GM23338 (cell line): ENCODE data around the gene PPP1R3A. TPM values are rescaled to one million over a fixed set of nuclear protein-coding genes. Genes with fewer than 3 reads are reported as not detected.

Source experiments
- ATAC-seq: fragments of 200-7000 bp; cut with Tn5 transposase; 3 replicates; pipeline ENCODE4 v1.9.1; 2020
- DNase-seq: peaks from one replicate; pipeline ENCODE4 v3.0.0-alpha.2; 2015; ENCODE audit warnings: low spot score
- H2AFZ ChIP-seq: fragments of 200-600 bp; sonication (generic); 2 replicates; pipeline ENCODE4 v1.8.0; 2016; ENCODE audit warnings: antibody characterized with exemption, mild to moderate bottlenecking, moderate library complexity
- H3F3A ChIP-seq: fragments of 200-600 bp; sonication (generic); replicated peaks from 2 replicates; pipeline ENCODE4 v1.8.0; 2017; ENCODE audit warnings: antibody characterized with exemption, mixed run types, low read depth
- H3K27ac ChIP-seq: fragments of 200-600 bp; sonication (generic); 2 replicates; pipeline ENCODE4 v1.6.1; 2016; ENCODE audit warnings: low read depth
- H3K27me3 ChIP-seq: fragments of 200-600 bp; sonication (generic); 2 replicates; pipeline ENCODE4 v1.8.0; 2016; ENCODE audit warnings: mild to moderate bottlenecking, mixed run types, moderate library complexity; ENCODE audit not compliant: insufficient read depth
- H3K36me3 ChIP-seq: fragments of 200-600 bp; sonication (generic); 2 replicates; pipeline ENCODE4 v1.8.0; 2016; ENCODE audit warnings: mild to moderate bottlenecking; ENCODE audit not compliant: insufficient read depth
- H3K4me1 ChIP-seq: fragments of 200-600 bp; sonication (generic); 2 replicates; pipeline ENCODE4 v1.8.0; 2016; ENCODE audit warnings: mild to moderate bottlenecking, moderate library complexity; ENCODE audit not compliant: insufficient read depth
- H3K4me2 ChIP-seq: fragments of 200-600 bp; sonication (generic); 2 replicates; pipeline ENCODE4 v1.7.1; 2017; ENCODE audit warnings: mixed run types
- H3K4me3 ChIP-seq: fragments of 200-600 bp; sonication (generic); 2 replicates; pipeline ENCODE4 v1.6.1; 2016; ENCODE audit warnings: mixed run types
- H3K79me2 ChIP-seq: fragments of 200-600 bp; sonication (generic); replicated peaks from 2 replicates; pipeline ENCODE4 v1.8.0; 2017; ENCODE audit warnings: mild to moderate bottlenecking; ENCODE audit not compliant: insufficient read depth
- H3K9me2 ChIP-seq: fragments of 200-600 bp; sonication (generic); 2 replicates; pipeline ENCODE4 v1.8.0; 2017; ENCODE audit not compliant: insufficient read depth
- H4K20me1 ChIP-seq: fragments of 200-600 bp; sonication (generic); replicated peaks from 2 replicates; pipeline ENCODE4 v1.8.0; 2017; ENCODE audit warnings: mild to moderate bottlenecking; ENCODE audit not compliant: insufficient read depth
- H3K27ac Mint-ChIP-seq: 2 replicates; pipeline ENCODE4 v1.8.0; 2020; ENCODE audit warnings: inconsistent platforms, mild to moderate bottlenecking, moderate library complexity, mixed read lengths
- H3K27me3 Mint-ChIP-seq: 3 replicates; pipeline ENCODE4 v1.8.0; 2022; ENCODE audit warnings: low read depth, mild to moderate bottlenecking, moderate library complexity, mixed read lengths, inconsistent platforms; ENCODE audit not compliant: insufficient read depth, poor library complexity
- H3K36me3 Mint-ChIP-seq: 3 replicates; pipeline ENCODE4 v1.8.0; 2021; ENCODE audit warnings: low read depth, mild to moderate bottlenecking, inconsistent platforms, moderate library complexity, mixed read lengths
- H3K4me1 Mint-ChIP-seq: 3 replicates; pipeline ENCODE4 v1.8.0; 2020; ENCODE audit warnings: mild to moderate bottlenecking, inconsistent platforms, mixed read lengths
- H3K4me3 Mint-ChIP-seq: 3 replicates; pipeline ENCODE4 v1.8.0; 2021; ENCODE audit warnings: moderate library complexity, mild to moderate bottlenecking, inconsistent platforms, mixed read lengths
- H3K9me3 Mint-ChIP-seq: 3 replicates; pipeline ENCODE4 v1.8.0; 2020; ENCODE audit warnings: moderate library complexity, mild to moderate bottlenecking, inconsistent platforms, mixed read lengths
- CREB1 ChIP-seq: fragments of 250-450 bp; sonication (Bioruptor Pico); IDR thresholded peaks from 2 replicates; pipeline ENCODE4 v1.5.0; 2020; ENCODE audit warnings: low read depth, mild to moderate bottlenecking, moderate library complexity
- CTCF ChIP-seq, 2 experiments: fragments of 200-600 bp in 1 of 2; sonication (generic) in 1 of 2; conservative IDR thresholded peaks; 2 replicates each; pipeline versions ENCODE4 v1.5.1 to v1.6.1; 2016 to 2017; ENCODE audit warnings: antibody characterized with exemption in 2 of 2, low read depth in 2 of 2, mild to moderate bottlenecking in 2 of 2, moderate library complexity in 1 of 2
- ETS1 ChIP-seq: IDR thresholded peaks from 2 replicates; pipeline ENCODE4 v1.6.1; 2016; ENCODE audit warnings: antibody characterized with exemption
- ZNF462 ChIP-seq: fragments of 250-450 bp; sonication (Bioruptor Pico); IDR thresholded peaks from 2 replicates; pipeline ENCODE4 v1.5.0; 2020; ENCODE audit warnings: mild to moderate bottlenecking, moderate library complexity
- polyA plus RNA-seq: library from polyadenylated mRNA; unstranded; fragments of >200 nt; fragmentation: Nextera tagmentation; extraction: Ambion mirVana; gene quantifications from 2 replicates; pipeline ENCODE4 v1.2.1, GENCODE V29; 2016
- total RNA-seq: library from RNA; depleted of rRNA; stranded (reverse); fragments of >200 nt; shearing (Covaris generic); gene quantifications from 2 replicates; pipeline ENCODE4 v1.2.3, GENCODE V29; 2014

The PPP1R3A gene
- total and polyA plus RNA-seq, 2 experiments from 2014 or later, result 0.28 TPM; not detected in 1

- TF ChIP-seq ZNF462 (CRISPR knock-in tag) (no peak), ETS1 (no peak)
Observed at GRCh38 chr7:113892818-113893217, 26.0 kb downstream of the PPP1R3A start (continued).

- Histone ChIP-seq H3K9me2 (no peaks in the 10 kb centered on the region; the same call in 1 of the 2 replicates), H4K20me1 (no peaks in the 10 kb centered on the region), H3K4me2 (no peak overlapping the region), H3F3A (no peaks in the 10 kb centered on the region), H3K27me3 (no peaks in the 10 kb centered on the region), H3K27ac (no peak overlapping the region), H3K4me3 (no peak overlapping the region), H3K4me1 (no peaks in the 10 kb centered on the region), H3K79me2 (no peaks in the 10 kb centered on the region), H2AFZ (no peak overlapping the region), H3K36me3 (no peaks in the 10 kb centered on the region)
- no peak for ATAC-seq
- Mint-ChIP-seq H3K27ac (no peak overlapping the region), H3K4me3 (no peak overlapping the region), H3K27me3 (no peaks in the 10 kb centered on the region), H3K4me1 (no peaks in the 10 kb centered on the region), H3K9me3 (no peaks in the 10 kb centered on the region), H3K36me3 (no peaks in the 10 kb centered on the region)
- DNase-seq, result no peak
- TF ChIP-seq CREB1, result no peak
- TF ChIP-seq ETS1, result no peak
- no peak for TF ChIP-seq ZNF462 (CRISPR knock-in tag)
- no peak for TF ChIP-seq CTCF (conservative IDR thresholded peaks at IDR 0.05; ENCODE audit: low read depth in 2 of 2)
Observed at GRCh38 chr7:113891828-113892227, 27.0 kb downstream of the PPP1R3A start.
